DMS153 treated with DMSO at 0.1 percent for 48 hours (cell line): ENCODE data around the gene C6orf141.

Experiments
- DNase-seq: peaks from one replicate; lab custom pipeline; 2025; ENCODE audit not compliant: unreplicated experiment; lab: John Stamatoyannopoulos, UW

C6orf141 gene

GRCh38 chr6:49550492-49551077 lies at the start of gene C6orf141:
Gene C6orf141, plus strand, starts transcription at chr6:49550668. Its CDS starts 125 bp downstream, at chr6:49550793.
- DNase-seq: peak; percentile 71

DNA sequence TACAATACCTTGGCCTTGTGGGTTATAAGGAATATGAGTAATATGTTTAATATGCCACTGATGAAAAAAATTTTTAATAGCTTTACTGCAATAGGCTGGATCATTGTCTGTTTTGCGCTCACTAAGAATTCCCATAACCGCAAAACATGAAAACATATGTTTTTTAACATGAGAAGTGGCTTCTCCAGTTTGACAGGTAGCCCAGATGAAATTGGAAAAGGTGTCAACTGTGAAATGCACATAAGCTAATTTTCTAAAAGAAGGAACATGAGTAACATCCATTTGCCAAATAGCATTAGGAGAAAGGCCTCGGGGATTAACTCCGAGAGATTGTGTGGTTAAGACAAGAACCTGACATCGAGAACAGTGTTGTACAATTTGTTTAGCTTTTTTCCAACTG lies 45.8 kb upstream of the C6orf141 start:
- DNase-seq: no peak

GRCh38 chr6:49506569-49507111 lies 43.8 kb upstream of the C6orf141 start:
- DNase-seq: no peak

GRCh38 chr6:49509342-49509741 lies 41.1 kb upstream of the C6orf141 start:
- DNase-seq: no peak

- no peak for DNase-seq
These were observed 37.1 kb upstream of the C6orf141 start for GRCh38 chr6:49513153-49513989.

DNA sequence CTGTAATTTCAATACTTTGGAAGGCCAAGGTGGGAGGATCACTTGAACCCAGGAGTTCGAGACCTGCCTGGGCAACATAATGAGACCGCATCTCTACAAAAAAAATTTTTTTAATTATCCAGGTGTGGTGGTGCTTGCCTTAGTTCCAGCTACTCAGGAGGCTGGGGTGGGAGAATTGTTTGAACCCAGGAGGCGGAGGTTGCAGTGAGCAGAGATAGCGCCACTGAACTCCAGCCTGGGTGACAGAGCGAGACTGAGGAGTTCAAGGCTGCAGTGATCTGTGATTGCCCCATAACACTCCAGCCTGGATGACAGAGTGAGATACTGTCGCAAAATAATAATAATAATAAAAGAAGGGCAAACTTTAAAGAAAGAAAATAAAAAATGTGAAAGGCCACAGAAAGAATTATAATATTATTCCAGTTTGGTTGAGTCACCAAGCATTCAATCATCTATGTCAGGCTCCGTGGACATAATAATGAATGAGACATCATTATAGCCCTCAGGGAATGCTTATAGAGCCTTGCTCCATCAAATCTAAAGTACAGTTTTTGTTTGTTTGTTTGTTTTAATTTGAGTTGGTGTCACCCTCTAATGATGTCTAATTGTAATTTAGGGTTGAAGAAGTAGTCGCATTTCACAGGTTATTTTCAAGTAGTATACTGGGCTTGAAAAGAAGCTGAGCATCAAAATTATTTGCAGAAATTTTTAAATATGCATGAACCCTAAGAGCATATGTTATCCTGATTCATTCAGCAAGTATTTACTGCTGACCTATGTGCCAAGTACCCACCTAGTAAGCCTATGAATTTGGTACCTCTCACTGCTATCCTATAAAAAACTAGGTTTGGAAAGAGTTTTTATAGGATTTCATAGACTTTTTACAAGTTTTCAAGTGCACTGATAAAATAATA lies 35.6 kb upstream of the C6orf141 start:
- no peak for DNase-seq

GRCh38 chr6:49515485-49516146 lies 34.9 kb upstream of the C6orf141 start:
- no peak for DNase-seq

DNA sequence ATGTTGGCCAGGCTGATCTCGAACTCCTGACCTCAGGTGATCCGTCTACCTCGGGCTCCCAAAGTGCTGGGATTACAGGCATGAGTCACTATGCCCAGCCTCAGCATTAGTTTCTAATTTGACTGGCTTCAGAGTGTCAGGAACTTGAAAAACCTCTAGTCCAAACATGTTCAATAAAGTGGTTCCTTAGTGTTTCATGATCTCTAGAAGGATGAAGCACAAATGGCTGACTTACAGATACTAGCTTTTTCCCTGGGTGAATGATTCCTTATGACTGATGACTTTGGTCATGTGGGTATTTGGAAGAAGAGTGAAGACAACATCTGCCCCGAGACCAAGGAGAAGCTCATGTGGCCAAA lies 34.3 kb upstream of the C6orf141 start:
- DNase-seq: no peak

- DNase-seq: no peak
These were observed 32.5 kb upstream of the C6orf141 start for GRCh38 chr6:49517919-49518318.

DNA sequence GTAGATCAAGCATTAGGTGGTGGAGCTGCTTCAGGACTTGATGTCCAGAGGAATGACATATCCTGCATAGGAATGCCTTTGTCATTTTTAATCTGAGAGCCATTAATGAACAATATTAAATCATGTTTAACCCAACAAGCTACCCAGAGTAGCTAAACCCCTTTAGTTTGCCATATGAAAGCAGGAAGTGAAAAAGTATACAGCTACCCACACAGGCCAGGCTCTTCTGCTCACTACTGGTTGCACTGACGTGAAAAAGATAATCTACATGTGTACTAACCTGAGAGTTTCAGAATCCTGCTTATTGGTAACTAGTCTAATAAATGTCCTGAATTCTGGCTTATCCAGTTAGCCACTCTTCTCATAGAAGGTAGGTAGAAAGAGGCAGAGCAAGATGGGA lies 30.8 kb upstream of the C6orf141 start:
- DNase-seq: no peak

GRCh38 chr6:49522710-49523593 lies 27.5 kb upstream of the C6orf141 start:
- no peak for DNase-seq

DNA sequence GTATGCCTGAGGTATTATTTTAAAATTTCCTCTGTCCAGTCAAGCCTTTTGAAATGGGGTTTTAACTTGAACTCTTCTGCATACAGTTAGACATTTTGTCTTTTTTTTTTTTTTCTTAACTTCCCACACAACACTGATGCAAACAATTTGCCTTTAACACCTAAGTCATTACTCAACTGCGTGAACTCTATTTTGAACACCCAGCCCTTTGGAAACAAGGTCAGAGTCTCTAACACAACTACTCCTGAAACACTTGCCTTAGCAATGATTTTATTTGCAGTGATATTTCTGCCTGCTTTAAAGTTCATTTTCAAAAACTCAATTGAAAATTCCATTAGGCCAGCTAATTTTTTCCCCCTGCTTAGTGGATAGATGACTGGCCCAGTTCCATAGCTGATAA lies 26.6 kb upstream of the C6orf141 start:
- DNase-seq: no peak

DNA sequence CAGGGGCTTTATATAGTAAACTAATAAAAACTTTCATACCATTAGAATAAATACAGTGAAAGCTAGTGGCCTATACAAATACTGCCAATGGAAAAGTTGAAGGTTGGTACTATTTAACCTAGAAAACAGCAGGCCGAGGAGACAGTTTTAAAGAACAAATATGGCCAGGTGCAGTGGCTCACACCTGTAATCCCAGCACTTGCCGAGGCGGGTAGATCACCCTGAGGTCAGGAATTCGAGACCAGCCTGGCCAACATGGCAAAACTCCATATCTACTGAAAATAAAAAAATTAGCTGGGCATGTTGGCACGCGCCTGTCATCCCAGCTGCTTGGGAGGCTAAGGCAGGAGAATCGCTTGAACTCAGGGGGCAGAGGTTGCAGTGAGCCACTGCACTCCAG lies 25.9 kb upstream of the C6orf141 start:
- DNase-seq: no peak

DNA sequence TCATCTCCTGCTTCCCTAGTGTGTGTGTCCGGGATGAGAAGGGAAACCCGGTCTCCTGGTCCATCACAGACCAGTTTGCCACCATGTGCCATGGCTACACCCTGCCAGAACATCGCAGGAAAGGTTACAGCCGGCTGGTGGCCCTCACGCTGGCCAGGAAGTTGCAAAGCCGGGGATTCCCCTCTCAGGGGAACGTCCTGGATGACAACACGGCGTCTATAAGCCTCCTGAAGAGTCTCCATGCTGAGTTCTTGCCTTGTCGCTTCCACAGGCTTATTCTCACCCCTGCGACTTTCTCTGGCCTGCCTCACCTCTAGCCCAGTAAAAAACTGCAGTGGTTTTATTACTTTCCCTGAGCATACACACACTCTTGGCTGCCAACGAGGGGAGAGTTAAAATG lies 23.9 kb upstream of the C6orf141 start:
- DNase-seq: no peak

GRCh38 chr6:49527320-49527719 lies 23.1 kb upstream of the C6orf141 start:
- no peak for DNase-seq

DNA sequence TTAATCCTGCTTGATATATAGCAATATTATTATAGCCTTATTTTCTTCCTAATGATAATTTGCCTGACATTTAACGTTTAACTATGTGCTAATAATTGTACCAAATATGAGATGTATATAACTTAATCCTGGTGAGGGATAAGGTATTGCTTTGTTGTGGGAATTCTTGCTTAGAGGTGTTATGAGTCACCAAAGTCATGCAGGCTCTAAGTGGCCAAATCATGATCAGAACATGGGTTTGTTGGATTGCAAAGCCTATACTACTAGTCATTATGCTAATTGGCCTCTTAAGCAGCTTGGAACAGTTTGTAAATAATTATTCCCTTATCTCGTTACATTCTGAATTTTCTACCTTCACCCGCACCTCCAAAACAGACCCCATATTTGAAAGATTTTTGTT lies 21.9 kb upstream of the C6orf141 start:
- no peak for DNase-seq

GRCh38 chr6:49530141-49530776 lies 20.2 kb upstream of the C6orf141 start:
- DNase-seq: no peak

DNA sequence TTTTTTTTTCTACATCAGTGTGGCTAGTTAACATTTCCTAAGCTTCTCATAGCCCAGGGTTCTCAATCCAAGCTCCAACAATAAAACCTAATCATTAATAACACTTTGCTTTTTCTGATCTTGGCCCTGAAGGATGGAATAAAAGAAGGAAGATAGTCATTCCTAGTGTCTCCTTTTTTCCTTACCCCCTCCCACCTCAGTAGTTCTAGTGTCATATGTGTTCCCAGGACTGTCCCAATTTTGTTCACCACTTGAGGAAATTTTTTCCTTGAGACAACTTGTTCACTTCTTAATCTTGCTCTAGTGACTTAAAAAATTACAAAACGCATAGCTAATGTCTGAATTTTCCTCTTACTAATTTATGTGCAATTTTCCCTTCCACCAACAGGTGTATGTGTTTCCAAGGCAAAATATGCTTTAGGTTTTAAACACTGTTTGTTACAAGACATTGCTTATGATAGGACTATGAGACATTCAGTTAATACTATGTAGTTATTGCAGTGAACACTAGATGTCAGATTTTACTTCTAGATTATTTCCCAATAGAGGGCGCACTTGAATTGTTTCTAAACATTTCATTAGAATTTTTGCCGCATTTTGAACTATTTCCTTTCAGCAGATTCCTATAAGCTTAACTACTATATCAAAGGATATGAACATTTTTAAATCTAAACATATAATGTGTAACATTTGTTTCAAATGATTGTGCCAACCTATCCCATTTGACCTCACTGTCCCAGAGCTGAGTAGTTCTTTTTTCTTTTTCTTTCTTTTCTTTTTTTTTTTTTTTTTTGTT lies 18.5 kb upstream of the C6orf141 start:
- peak; percentile 53 for DNase-seq

- DNase-seq: no peak
These were observed 14.7 kb upstream of the C6orf141 start for GRCh38 chr6:49535795-49536194.
